ENCODE data around the gene ZDHHC20. TPM values are rescaled to one million over a fixed set of nuclear protein-coding genes. Genes with fewer than 3 reads are reported as not detected.

ZDHHC20 gene
- total RNA-seq, 2 donors from 2014 or later = 85.2 to 94.1 TPM

- no peak overlapping the region for H3K27ac ChIP-seq (ENCODE audit: low read depth, low read length)
- Mint-ChIP-seq H3K9me3 (peaks cover 4% of the 10 kb centered on the region), H3K27me3 (ENCODE audit: insufficient read depth) (peaks cover 14% of the 10 kb centered on the region), H3K27ac (no peak overlapping the region), H3K4me3 (no peak overlapping the region), H3K4me1 (peaks cover 17% of the 10 kb centered on the region), H3K36me3 (ENCODE audit: low read depth) (peaks cover 2% of the 10 kb centered on the region)
- no peak overlapping the region for H3K9ac ChIP-seq (ENCODE audit: extremely low read depth, low read length, poor library complexity, severe bottlenecking)
- H3K36me3 ChIP-seq (ENCODE audit: control insufficient read depth, insufficient read depth, low read length) = no peaks in the 10 kb centered on the region
- peaks cover 5% of the 10 kb centered on the region for H3K9me3 ChIP-seq (ENCODE audit: control insufficient read depth, low read length)
- H3K4me3 ChIP-seq (ENCODE audit: low read length) = no peak overlapping the region
- TF ChIP-seq, protein P1, sequence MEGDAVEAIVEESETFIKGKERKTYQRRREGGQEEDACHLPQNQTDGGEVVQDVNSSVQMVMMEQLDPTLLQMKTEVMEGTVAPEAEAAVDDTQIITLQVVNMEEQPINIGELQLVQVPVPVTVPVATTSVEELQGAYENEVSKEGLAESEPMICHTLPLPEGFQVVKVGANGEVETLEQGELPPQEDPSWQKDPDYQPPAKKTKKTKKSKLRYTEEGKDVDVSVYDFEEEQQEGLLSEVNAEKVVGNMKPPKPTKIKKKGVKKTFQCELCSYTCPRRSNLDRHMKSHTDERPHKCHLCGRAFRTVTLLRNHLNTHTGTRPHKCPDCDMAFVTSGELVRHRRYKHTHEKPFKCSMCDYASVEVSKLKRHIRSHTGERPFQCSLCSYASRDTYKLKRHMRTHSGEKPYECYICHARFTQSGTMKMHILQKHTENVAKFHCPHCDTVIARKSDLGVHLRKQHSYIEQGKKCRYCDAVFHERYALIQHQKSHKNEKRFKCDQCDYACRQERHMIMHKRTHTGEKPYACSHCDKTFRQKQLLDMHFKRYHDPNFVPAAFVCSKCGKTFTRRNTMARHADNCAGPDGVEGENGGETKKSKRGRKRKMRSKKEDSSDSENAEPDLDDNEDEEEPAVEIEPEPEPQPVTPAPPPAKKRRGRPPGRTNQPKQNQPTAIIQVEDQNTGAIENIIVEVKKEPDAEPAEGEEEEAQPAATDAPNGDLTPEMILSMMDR (conservative IDR thresholded peaks at IDR 0.05) = no peak
- WGBS, 2 experiments (ENCODE audit: insufficient coverage in 1 of 2, insufficient read length in 1 of 2) = no CpG with 5 or more reads among the region's 2 CpGs
- H3K27me3 ChIP-seq (ENCODE audit: control insufficient read depth, insufficient read depth, low read length, poor library complexity, severe bottlenecking) = peaks cover 9% of the 10 kb centered on the region
- DNase-seq = no peak
- peaks cover 1% of the 10 kb centered on the region for H3K4me1 ChIP-seq (ENCODE audit: control insufficient read depth, insufficient read depth, low read length)
Measured at GRCh38 chr13:21333186-21333585, 125.9 kb downstream of the ZDHHC20 start.

DNA sequence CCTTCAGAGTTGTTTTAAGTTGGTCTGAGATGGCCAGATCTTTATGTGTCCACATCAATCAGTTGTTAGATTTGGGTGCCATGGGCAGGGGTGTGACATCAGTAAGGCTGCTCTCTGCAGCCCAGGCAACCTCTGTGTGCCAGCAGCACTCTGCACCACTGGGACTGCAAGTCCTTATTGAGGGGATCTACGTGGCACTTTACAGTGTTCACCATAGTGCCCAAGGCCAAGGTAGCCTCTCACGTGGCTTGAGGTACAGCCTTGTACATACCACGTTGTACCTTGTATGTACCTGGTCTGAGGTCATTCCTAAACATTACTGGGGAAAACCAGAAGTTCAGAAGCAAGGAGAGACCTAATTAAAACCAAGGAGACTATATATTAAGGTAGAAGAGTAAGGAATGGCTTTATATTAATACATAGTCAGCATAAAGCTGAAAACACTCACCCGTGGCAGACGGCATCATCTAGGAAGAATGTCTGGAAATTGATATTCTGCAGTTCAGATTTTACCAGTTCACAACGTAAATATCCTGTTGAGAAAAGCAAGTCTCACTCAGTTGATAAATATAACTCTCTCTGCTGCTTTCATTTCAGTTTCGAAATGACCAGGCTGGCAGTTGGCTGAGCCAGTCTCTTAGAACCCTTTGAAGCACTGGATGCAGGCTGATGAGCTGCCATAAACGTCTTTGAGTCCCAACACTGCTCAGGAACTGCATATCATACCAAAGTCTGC is 128.8 kb downstream of the ZDHHC20 start:
- TF ChIP-seq, protein P1 (conservative IDR thresholded peaks at IDR 0.05) = no peak
- Histone ChIP-seq H3K4me3 (ENCODE audit: low read length) (no peak overlapping the region), H3K27me3 (ENCODE audit: control insufficient read depth, insufficient read depth, low read length, poor library complexity, severe bottlenecking) (peaks cover 36% of the 10 kb centered on the region), H3K9ac (ENCODE audit: extremely low read depth, low read length, poor library complexity, severe bottlenecking) (no peak overlapping the region), H3K9me3 (ENCODE audit: control insufficient read depth, low read length) (peaks cover 5% of the 10 kb centered on the region), H3K27ac (ENCODE audit: low read depth, low read length) (no peak overlapping the region), H3K36me3 (ENCODE audit: control insufficient read depth, insufficient read depth, low read length) (no peaks in the 10 kb centered on the region), H3K4me1 (ENCODE audit: control insufficient read depth, insufficient read depth, low read length) (peaks cover 4% of the 10 kb centered on the region)
- peaks cover 4% of the 10 kb centered on the region for H3K9me3 Mint-ChIP-seq
- peaks cover 2% of the 10 kb centered on the region for H3K36me3 Mint-ChIP-seq (ENCODE audit: low read depth)
- H3K4me1 Mint-ChIP-seq = peaks cover 31% of the 10 kb centered on the region
- H3K27me3 Mint-ChIP-seq (ENCODE audit: insufficient read depth) = peaks cover 41% of the 10 kb centered on the region
- 88 to 97% methylated on average over 8 of the region's 8 CpGs for WGBS, 2 experiments (ENCODE audit: insufficient coverage in 1 of 2, insufficient read length in 1 of 2)
- DNase-seq = no peak
- H3K4me3 Mint-ChIP-seq = no peak overlapping the region
- H3K27ac Mint-ChIP-seq = no peak overlapping the region

DNA sequence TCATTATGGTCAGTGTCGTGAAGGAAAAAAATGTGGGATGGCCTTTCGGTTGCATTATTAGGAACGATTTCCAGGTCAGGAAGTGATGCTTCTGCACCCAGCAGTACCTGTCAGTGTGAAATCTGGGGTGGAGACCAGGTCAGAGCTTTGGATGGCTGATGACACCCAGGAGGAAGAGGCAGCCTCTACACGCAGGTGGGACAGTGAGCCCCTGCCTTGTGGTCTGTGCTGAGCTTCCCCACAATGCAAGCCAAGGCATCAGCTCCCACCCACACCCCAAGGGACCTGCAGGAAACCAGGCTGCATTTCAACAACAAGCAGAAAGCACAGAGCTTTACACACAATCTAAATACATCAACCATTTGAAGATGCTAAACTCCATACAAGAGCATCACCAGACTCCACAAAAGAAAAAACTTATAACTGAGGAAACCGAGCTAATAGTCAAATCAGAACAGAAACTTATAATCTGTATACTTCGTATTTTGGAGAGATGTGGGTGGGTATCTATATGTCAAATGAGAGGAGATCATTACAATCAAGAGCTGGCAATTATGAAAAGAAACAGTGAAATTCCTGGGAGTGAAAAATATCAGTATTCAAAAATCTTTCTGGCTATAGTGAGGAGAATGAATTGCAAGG is 130.1 kb downstream of the ZDHHC20 start:
- no peak overlapping the region for H3K4me3 ChIP-seq (ENCODE audit: low read length)
- peaks cover 41% of the 10 kb centered on the region for H3K27me3 ChIP-seq (ENCODE audit: control insufficient read depth, insufficient read depth, low read length, poor library complexity, severe bottlenecking)
- H3K9me3 ChIP-seq (ENCODE audit: control insufficient read depth, low read length) = peaks cover 5% of the 10 kb centered on the region
- peaks cover 4% of the 10 kb centered on the region for H3K4me1 ChIP-seq (ENCODE audit: control insufficient read depth, insufficient read depth, low read length)
- no peak overlapping the region for H3K27ac ChIP-seq (ENCODE audit: low read depth, low read length)
- H3K9ac ChIP-seq (ENCODE audit: extremely low read depth, low read length, poor library complexity, severe bottlenecking) = no peak overlapping the region
- Mint-ChIP-seq H3K27ac (no peak overlapping the region), H3K4me1 (peaks cover 31% of the 10 kb centered on the region), H3K36me3 (ENCODE audit: low read depth) (peaks cover 2% of the 10 kb centered on the region), H3K4me3 (no peak overlapping the region), H3K27me3 (ENCODE audit: insufficient read depth) (peaks cover 54% of the 10 kb centered on the region), H3K9me3 (peaks cover 4% of the 10 kb centered on the region)
- H3K36me3 ChIP-seq (ENCODE audit: control insufficient read depth, insufficient read depth, low read length) = no peaks in the 10 kb centered on the region
- TF ChIP-seq, protein P1 (conservative IDR thresholded peaks at IDR 0.05) = no peak
- no peak for DNase-seq
- WGBS, 2 experiments (ENCODE audit: insufficient coverage in 1 of 2, insufficient read length in 1 of 2) = 83 to 95% methylated on average over 4 to 6 of the region's 6 CpGs

All from endodermal cell (in vitro differentiated cells).